ENCODE measurements around the gene OR13C9.
"Not testable (repeated sequence)": the region's sequence is repeated elsewhere in the genome, so short reads cannot be mapped to it uniquely, and the experiment has no call there.

The OR13C9 gene, protein sequence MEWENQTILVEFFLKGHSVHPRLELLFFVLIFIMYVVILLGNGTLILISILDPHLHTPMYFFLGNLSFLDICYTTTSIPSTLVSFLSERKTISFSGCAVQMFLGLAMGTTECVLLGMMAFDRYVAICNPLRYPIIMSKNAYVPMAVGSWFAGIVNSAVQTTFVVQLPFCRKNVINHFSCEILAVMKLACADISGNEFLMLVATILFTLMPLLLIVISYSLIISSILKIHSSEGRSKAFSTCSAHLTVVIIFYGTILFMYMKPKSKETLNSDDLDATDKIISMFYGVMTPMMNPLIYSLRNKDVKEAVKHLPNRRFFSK

GRCh38 chr9:104618104-104618503 is at the start of gene OR13C9:
Gene OR13C9 (minus strand): TSS chr9:104618204. CDS start chr9:104618204, 0 bp downstream.
- no peak for DNase-seq

GRCh38 chr9:104658496-104659195 is 40.6 kb upstream of the OR13C9 start:
- no peak for DNase-seq

DNA sequence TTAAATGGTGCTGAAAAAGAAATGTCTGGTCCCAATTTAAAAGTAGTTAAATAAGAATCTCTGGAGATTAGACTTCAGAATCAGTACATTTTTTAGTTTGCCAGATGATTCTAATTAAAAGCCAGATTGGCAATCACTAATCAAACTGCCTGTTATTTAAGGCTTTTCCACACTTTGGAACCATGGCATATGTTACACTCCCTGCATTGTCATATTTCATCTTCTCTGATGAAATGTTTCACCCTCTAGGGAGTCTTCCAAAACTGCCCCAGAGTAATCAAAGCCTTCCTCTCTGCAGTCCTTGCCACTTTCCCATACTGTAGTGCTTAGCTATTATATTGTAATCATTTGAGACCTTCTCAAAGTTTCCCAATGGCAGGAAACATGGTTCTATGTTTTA is 17.5 kb upstream of the OR13C9 start:
- no peak for DNase-seq

GRCh38 chr9:104633976-104634520 is 16.0 kb upstream of the OR13C9 start:
- DNase-seq: no peak

DNA sequence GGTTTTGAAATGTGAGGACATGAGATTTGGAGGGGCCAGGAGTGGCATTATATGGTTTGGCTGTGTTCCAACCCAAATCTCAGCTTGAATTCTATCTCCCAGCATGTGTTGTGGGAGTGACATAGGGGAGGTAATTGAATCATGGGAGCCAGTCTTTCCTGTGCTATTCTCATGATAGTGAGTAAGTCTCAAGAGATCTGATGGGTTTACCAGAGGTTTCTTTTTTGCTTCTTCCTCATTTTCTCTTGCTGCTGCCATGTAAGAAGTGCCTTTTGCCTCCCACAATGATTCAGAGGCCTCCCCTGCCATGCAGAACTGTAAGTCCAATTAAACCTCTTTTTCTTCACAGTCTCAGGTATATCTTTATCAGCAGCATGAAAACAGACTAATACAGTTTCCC is 8.0 kb upstream of the OR13C9 start:
- not testable (repeated sequence) for DNase-seq

- DNase-seq: no peak
These were observed 586 bp downstream of the OR13C9 start for GRCh38 chr9:104617418-104617817.

- no peak for DNase-seq
These were observed 6.8 kb downstream of the OR13C9 start for GRCh38 chr9:104611213-104611612.

- DNase-seq: no peak
These were observed 9.7 kb downstream of the OR13C9 start for GRCh38 chr9:104608336-104608735.

- no peak for DNase-seq
These were observed 11.9 kb downstream of the OR13C9 start for GRCh38 chr9:104606152-104606551.

GRCh38 chr9:104605527-104605926 is 12.5 kb downstream of the OR13C9 start, which contains the start of gene OR13C2:
Gene OR13C2 (minus strand): TSS chr9:104605627. CDS start chr9:104605627, 0 bp downstream.
- not testable (repeated sequence) for DNase-seq

- DNase-seq: no peak
These were observed 13.2 kb downstream of the OR13C9 start for GRCh38 chr9:104604801-104605200.

DNA sequence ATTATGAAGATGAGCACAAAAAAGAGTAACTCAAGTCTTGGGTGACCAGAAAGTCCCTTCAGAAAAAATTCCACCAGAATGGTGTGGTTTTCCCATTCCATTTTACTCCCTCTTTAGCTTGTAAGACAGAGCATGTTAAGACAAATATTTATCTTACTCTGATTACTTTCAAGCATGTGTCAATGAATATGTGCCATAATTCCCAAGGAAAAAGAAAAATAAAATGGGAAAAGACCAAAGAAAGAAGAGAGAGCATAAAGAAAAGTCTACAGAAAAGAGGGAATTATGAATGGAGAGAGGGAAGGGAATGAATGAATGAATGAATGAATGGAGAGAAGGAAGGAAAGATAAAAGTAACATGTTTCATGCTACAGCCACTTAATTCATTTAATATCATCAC is 18.7 kb downstream of the OR13C9 start, which contains the start of gene OR13C5:
OR13C5 (minus strand) TSS at position 101 of the 400 bp plus-strand sequence; CDS start at position 101, 0 bp downstream.
- DNase-seq: not testable (repeated sequence)

- not testable (repeated sequence) for DNase-seq
These were observed 19.3 kb downstream of the OR13C9 start for GRCh38 chr9:104598749-104599148.

DNA sequence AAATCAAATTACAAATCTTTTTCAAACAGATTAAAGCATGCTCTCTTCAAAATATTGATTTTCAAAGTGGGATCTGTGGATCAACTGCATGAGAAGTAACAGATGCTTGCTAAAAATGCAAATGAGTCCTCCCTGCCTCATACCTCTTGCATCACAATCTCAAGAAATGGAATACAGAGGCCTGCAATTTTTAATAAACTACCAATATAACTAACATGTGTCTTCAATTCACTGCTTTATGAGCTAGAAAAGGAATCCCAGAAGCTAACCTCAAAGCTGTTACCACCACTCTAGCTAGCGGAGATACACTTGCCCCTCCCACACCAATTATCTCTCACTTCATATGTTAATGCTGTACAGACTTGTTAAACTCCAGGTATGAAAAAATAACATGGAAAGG is 28.4 kb downstream of the OR13C9 start:
- no peak for DNase-seq

DNA sequence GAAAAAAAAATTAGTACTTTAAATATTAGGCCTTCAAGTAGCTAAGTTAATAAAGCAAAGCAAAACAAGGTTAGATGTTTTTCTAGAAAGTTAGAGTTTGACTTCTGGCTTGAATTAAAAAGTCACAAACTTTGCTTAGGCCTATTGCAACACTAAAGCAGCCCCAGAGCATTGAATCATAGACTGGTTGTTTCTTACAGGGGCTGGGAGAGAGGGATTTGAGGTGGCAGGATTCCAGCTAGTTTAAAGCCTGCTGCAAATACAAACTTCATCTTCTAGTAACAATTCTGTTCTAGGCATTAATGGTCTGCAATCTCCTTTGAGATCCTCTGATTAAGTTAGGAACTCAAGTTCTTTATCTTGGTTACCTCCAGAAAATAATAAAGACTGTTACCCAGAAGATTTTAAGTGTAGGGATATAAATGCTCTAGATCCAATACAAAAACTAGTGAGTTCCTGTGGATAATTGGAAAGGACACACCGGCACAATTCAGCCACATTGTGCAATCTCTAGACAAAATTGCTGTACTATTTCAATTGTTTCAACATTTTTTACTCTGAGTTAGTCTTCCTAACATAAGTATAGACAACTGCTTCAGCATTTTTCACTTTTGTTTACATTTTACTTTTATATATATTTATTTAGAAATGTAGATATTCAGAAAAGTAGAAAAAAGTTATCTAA is 31.4 kb downstream of the OR13C9 start:
- no peak for DNase-seq

DNA sequence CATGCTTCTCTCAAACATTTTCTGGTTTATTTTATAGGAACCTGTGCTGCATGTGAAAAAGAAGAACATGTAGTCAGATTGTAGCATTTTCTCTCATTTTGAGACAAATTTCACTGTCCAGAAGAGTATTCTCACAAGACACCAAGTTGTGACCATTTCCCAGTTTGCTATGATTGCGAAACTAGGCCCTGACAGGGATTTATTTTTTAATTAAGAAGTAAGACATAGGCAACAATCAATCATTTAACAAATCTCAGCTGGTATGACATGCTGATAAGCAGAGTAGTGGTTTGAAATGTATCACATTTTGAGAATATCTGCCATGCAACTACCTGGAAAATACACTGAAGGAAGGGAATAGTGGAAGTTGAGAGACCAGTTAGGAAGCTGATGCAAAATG is 37.4 kb downstream of the OR13C9 start:
- no peak for DNase-seq

GRCh38 chr9:104577263-104577662 is 40.7 kb downstream of the OR13C9 start:
- no peak for DNase-seq

GRCh38 chr9:104575456-104575855 is 42.5 kb downstream of the OR13C9 start:
- DNase-seq: no peak

DNA sequence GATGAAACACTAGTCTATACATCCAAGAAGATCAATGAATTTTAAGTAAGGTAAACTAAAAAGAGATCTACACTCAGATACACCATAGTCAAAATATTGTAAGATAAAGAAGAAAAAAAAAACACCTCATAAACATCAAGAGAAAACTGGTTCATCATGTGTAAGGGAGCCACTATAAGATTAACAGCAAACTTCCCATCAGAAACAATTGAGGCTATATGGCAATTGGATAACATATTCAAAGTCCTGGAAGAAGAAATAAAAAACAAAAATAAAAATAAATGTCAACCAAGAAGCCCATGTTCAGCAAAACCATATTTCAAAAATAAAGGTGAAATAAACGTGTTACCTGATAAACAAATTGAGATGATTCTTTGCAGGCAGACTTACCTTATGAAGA is 45.4 kb downstream of the OR13C9 start:
- no peak for DNase-seq

DNA sequence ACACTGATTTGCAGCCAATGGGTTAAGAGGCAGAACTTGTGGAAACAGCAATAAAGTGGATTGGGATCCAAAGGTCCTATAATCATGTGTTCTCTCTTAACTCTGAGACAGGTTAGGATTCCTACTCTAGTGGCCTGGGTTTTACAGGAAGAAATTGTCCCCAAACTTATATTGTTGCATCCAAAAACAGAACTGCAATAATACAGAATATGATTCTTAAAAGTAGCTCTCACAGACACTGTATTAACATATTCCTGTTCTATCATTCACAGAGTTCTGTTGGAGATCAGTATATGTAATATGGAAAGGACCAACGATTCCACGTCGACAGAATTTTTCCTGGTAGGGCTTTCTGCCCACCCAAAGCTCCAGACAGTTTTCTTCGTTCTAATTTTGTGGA is 49.1 kb downstream of the OR13C9 start, which contains the start of gene OR13C8:
OR13C8 (plus strand) TSS at position 301 of the 400 bp plus-strand sequence; CDS start at position 301, 0 bp downstream.
- no peak for DNase-seq

All from NCI-H2029 treated with DMSO at 0.1 percent for 48 hours (cell line).